HG02798 (cell line): ENCODE data around the gene OR2AT4.
A peak's percentile ranks its signal among the peaks of the same experiment; 100 is the strongest.
"Not testable (repeated sequence)": the region's sequence is repeated elsewhere in the genome, so short reads cannot be mapped to it uniquely, and the experiment has no call there.

Experiments
- ATAC-seq: cut with Tn5 transposase; IDR thresholded peaks from one replicate; pipeline ENCODE4 v1.9.1; 2021; ENCODE audit warnings: mild to moderate bottlenecking; ENCODE audit not compliant: unreplicated experiment, poor library complexity

Gene OR2AT4

GRCh38 chr11:75096456-75097172, at the start of gene OR2AT4:
Gene OR2AT4 (minus strand): TSS chr11:75096876.
- no peak for ATAC-seq

DNA sequence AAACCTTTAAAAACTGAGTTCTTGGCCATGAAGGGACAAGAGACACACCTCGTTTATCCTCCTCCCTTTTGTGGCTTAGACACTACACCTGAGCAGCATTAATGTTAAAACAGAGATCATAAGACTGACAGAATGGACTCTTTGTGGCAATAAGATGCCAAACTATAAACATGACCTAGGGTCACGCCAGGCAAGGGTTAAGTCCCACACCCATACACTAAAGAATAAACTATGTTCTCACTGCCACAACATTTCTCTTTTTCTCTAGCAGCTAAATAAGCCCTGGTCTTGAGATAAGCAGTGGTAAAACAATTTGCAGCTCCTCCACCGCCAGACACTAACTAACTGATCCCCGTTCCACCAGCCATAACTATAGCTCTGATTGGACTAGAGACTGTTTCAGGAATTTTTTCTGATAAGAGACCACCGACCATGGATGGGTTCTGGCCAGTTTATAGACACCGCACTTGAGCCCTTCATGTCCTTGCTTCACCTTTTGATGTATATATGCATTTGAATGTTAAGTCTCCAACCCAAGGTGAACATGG, 49.4 kb upstream of the OR2AT4 start:
- ATAC-seq = no peak

- ATAC-seq = no peak
Measured at GRCh38 chr11:75145196-75145971, 48.7 kb upstream of the OR2AT4 start.

DNA sequence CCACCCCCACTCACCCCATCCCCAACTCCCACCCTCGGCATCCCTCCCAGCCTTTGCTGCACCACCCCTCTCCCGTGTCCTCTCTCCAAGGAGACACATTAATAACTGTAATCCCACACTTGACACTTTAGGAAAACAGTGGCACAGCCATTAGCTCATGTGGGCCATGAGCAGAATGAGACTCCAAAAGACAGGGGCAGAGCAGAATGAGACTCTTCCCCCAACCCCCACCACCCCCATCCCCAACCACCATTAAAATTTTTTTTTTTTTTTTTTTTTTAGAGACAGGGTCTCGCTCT, 48.0 kb upstream of the OR2AT4 start:
- no peak for ATAC-seq

GRCh38 chr11:75143420-75143731, 46.7 kb upstream of the OR2AT4 start:
- no peak for ATAC-seq

DNA sequence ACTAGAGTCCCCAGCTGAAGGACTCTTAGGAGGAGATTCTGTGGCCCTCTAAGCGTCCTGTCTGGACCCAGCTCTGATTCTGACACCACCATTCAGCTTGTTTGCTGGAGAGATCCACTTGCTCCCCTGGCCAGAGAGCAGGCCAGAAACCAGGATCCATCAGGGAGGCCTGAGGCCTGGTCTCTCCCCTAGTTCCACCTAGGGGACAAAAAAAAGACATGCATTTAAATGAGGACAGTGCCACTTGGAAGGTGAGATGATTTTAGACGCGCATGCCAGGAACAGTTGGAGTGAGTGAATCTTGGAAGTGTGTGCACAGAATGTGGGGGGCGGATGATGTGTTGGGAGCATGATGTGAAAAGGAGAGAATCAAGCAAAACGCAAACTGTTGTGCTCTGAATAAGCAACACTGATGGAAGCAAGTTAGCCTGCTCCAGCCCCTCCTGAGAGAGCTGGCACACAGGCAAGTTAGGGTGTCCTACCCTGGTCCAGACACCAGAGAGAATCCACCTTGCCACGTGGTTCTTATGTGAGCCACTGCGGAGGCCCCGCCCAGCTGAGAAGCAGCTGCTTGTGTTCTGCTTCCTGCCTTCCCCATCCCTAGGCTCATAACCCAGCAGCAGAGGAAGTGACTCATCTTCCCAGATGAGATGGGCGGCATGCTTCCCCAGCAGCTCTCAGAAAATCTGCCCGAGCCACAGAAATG, 46.2 kb upstream of the OR2AT4 start:
- peak; percentile 70 for ATAC-seq

- no peak for ATAC-seq
Measured at GRCh38 chr11:75141166-75141565, 44.5 kb upstream of the OR2AT4 start.

GRCh38 chr11:75140269-75141138, 43.8 kb upstream of the OR2AT4 start:
- ATAC-seq = peak; percentile 52

DNA sequence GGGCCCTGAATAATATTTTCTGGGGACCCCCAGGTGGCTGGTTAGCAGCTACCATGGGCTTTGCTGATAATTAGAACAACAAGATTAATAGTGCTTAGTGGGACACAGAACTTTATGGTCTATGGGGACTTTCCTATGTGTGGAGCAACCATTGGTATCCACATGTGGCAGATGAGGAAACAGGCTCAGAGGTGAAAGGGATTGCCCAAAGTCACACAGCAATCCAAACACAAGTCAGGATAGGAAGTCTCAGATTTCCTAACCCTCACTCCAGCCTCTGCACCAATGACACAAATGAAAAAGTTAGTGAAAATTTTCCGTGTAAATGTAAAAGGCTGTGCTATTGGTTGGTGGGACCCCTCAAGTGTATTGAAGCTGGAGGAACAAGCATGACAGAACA, 39.0 kb upstream of the OR2AT4 start:
- no peak for ATAC-seq

DNA sequence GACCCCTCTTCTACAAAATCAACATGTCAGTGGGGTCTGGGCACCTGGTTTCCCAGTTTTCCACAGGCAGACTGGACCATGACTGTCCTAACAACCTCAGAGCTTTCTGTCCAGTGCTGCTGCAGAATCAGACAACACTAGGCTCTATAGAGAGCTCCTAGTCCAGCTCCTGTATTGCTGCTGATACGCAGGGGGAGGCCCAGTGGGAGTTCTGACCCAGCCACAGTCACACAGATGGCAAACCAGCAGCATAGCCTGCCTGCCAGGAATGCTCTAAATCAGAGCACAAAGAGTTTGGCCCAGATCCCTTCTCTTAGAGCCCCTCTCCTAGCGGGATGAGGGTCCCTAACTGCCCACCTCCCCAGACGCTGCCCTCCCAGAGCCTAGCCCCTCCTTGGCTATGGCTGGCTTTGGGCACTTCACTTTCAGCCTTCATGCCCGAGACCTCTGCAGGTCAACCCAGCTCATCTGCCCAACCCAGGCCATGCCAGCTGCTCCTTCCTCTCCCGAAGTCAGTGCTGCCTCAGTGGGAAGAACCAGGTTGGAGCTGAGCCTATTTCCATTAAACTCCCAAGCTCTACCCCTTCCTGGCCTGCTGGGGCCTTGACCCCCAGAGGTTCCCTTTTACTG, 38.5 kb upstream of the OR2AT4 start:
- ATAC-seq = no peak

GRCh38 chr11:75133976-75134375, 37.3 kb upstream of the OR2AT4 start:
- no peak for ATAC-seq

GRCh38 chr11:75132080-75132479, 35.4 kb upstream of the OR2AT4 start:
- ATAC-seq = no peak

DNA sequence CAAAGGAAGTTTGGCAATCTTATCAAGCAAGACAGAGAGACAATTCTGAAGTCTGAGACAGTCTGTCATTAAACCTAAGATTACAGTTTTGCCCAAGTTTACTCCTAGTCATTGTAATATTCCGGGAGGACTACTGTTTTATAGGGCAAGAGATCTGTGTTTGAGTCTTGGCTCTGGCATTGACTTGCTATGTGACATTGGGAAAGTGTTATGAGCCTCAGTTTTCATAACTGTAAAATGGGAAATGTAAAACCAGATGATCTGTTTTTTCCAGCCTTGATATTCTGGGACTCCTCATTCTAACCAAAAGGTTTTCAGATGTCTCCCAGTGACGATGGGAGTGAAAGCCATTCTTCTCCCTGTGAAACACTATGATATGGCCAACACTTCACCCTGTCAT, 29.9 kb upstream of the OR2AT4 start:
- ATAC-seq = no peak

GRCh38 chr11:75118577-75118976, 21.9 kb upstream of the OR2AT4 start:
- ATAC-seq = no peak

DNA sequence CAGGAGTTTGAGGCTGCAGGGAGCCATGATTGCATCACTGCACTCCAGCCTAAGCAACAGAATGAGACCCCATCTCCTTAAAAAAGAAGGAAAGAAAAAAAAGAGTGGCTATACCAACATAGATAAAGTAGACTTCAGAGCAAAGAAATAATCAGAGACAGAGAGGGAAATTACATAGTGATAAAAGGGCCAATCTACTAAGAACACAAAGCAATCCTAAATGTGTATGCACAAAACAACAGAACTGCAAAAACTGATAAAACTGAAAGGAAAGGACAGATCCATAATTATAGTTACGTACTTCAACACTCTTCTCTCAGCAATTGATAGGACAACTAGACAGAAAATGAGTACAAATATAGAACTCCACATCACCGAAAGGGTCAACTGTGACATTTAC, 17.8 kb upstream of the OR2AT4 start:
- no peak for ATAC-seq

GRCh38 chr11:75113030-75113429, 16.4 kb upstream of the OR2AT4 start:
- ATAC-seq = no peak

DNA sequence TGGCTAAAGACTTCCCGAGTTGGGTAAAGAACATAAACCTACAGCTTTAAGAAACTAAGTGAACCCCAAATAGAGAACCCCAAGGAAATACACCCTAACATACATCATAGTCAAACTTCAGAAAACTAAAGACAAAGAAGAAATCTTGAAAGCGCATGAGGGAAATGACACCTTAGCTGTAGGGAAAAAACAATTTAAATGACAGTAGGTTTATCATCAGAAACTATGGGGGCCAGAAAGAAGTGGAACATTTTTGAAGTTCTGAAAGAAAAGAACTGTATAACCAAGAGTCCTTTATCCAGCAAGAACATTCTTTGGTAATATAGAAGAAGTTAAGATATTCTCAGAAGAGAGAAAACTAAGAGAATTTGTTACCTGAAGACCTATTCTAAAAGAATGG, 15.5 kb upstream of the OR2AT4 start:
- no peak for ATAC-seq

GRCh38 chr11:75107187-75107586, 10.5 kb upstream of the OR2AT4 start:
- no peak for ATAC-seq

- not testable (repeated sequence) for ATAC-seq
Measured at GRCh38 chr11:75105967-75106681, 9.4 kb upstream of the OR2AT4 start.
